LNCAP (cell line): Measurements from ENCODE around the gene COQ9.

Experiments used
- TF ChIP-seq, protein P1 (sequence below): fragments of 450-650 bp; IDR thresholded peaks from 2 replicates; pipeline ENCODE4 v1.5.1; 2017; ENCODE audit warnings: mild to moderate bottlenecking

The COQ9 gene

GRCh38 chr16:57409065-57409464 is 38.2 kb upstream of the COQ9 start:
- TF ChIP-seq, protein P1, sequence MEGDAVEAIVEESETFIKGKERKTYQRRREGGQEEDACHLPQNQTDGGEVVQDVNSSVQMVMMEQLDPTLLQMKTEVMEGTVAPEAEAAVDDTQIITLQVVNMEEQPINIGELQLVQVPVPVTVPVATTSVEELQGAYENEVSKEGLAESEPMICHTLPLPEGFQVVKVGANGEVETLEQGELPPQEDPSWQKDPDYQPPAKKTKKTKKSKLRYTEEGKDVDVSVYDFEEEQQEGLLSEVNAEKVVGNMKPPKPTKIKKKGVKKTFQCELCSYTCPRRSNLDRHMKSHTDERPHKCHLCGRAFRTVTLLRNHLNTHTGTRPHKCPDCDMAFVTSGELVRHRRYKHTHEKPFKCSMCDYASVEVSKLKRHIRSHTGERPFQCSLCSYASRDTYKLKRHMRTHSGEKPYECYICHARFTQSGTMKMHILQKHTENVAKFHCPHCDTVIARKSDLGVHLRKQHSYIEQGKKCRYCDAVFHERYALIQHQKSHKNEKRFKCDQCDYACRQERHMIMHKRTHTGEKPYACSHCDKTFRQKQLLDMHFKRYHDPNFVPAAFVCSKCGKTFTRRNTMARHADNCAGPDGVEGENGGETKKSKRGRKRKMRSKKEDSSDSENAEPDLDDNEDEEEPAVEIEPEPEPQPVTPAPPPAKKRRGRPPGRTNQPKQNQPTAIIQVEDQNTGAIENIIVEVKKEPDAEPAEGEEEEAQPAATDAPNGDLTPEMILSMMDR: no peak

DNA sequence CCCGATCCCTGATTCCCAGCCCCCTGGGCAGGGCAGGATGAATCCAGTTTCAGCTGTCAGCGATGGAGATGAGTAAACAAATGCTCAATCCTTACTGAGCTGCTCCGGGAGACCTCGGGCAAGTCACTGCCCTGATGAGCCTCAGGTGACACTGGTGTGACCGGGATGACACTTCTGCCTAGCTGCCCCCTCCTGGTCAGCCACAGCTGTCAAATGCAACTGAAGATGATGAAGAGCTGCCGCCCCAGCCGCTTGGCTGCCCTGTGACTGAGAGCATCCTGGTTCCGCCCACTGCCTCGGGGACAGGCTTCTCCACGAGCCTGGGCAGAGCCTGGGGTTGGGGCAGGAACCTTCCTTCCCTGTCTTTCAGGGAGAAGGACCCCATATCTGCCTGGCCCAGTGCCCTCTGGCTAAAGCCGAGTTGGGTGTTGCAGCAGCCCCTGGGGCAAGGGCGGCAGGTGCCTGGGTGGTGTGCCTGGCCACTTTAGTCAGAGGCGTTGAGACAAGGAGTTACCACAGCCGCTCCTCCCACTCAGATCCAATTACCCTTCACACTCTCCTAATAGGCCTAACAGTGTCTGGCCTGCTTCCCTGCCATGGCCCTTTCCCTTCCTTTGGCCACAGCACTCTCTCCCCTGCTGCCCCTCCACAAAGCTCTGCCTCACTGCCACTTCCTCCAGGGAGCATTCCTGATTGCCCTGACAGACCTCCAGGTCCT is 37.2 kb upstream of the COQ9 start:
- TF ChIP-seq, protein P1: no peak

GRCh38 chr16:57411362-57411976 is 35.8 kb upstream of the COQ9 start:
- TF ChIP-seq, protein P1: no peak

GRCh38 chr16:57412584-57412983 is 34.7 kb upstream of the COQ9 start:
- TF ChIP-seq, protein P1: no peak

DNA sequence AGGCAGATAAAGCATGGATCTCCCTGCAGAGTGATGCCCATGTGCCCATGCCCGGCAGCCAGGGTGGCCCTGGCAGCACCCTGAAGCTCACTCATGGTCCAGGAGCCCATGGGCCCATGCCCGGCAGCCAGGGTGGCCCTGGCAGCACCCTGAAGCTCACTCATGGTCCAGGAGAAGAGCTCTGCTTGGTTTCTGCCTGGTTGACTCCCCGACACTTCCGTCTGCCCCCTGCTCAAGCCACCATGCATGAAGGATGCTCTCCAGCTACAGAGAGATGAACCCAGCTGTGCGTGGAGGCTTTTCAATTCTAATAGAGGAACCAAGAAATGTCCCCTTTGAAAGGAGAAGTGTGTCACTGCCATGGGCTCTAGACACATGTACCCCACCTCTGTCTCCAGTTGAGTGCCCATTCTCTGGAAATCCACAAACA is 34.0 kb upstream of the COQ9 start:
- TF ChIP-seq, protein P1: no peak

DNA sequence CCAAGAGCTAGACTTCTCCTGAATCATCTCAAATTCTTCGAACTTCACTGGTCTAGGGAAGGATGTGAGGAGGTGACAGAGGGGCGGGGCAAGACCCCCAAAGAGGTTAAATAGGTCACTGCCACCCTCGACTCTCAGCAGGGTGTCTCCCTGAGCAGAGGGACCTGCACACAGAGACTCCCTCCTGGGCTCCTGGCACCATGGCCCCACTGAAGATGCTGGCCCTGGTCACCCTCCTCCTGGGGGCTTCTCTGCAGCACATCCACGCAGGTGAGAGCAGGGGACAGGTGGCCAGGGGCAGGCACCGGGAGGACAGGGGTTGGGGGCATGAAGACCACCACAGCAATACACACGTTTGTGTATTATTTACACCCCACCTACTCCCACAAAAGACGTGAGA is 33.5 kb upstream of the COQ9 start:
- TF ChIP-seq, protein P1: no peak

- TF ChIP-seq, protein P1: no peak
Observed at GRCh38 chr16:57416084-57416483, 31.2 kb upstream of the COQ9 start.
